Esophagus squamous epithelium (tissue), 4 donors: Measurements from ENCODE around the gene PTPN6.

Source experiments
- POLR2A ChIP-seq, 4 donors: fragments of 450-650 bp; IDR thresholded peaks; one replicate each; pipeline ENCODE4 v1.6.1; 2017; ENCODE audit warnings: antibody characterized with exemption in 4 of 4, mild to moderate bottlenecking in 4 of 4, moderate library complexity in 3 of 4
- TF ChIP-seq, protein P1 (sequence below), 6 experiments: fragments of 450-650 bp in 4 of 6; fragments of 200-600 bp in 2 of 6; sonication (generic) in 2 of 6; IDR thresholded peaks; one replicate each; pipeline ENCODE4 v1.5.1; 2016 to 2019; ENCODE audit warnings: antibody characterized with exemption in 6 of 6, mild to moderate bottlenecking in 4 of 6, moderate library complexity in 4 of 6

DNA sequence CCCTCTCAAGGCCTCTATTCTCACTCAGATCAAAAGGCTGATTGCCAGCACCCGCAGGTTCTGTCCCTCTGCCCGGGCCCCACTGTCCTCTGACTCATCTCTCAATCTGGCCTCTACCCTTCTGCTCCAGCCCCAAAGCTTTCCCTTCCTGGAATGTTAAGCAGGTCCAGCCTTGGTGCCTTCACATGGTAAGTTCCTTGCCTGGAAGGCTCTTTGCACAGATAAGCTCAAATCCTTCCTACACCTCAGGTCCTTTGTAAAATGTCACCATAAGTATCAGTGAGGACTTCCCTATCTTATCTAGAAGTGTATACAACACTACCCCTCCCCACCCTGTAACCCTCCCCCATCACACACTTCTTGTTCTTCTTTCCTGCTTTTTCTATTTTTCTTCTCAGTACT, 44.9 kb downstream of the PTPN6 start:
- TF ChIP-seq POLR2A (IDR thresholded peaks at IDR 0.05), result no peak
- TF ChIP-seq, protein P1, sequence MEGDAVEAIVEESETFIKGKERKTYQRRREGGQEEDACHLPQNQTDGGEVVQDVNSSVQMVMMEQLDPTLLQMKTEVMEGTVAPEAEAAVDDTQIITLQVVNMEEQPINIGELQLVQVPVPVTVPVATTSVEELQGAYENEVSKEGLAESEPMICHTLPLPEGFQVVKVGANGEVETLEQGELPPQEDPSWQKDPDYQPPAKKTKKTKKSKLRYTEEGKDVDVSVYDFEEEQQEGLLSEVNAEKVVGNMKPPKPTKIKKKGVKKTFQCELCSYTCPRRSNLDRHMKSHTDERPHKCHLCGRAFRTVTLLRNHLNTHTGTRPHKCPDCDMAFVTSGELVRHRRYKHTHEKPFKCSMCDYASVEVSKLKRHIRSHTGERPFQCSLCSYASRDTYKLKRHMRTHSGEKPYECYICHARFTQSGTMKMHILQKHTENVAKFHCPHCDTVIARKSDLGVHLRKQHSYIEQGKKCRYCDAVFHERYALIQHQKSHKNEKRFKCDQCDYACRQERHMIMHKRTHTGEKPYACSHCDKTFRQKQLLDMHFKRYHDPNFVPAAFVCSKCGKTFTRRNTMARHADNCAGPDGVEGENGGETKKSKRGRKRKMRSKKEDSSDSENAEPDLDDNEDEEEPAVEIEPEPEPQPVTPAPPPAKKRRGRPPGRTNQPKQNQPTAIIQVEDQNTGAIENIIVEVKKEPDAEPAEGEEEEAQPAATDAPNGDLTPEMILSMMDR (IDR thresholded peaks at IDR 0.05), result no peak
